ENCODE data around the gene MEPE. TPM values are rescaled to one million over a fixed set of nuclear protein-coding genes. Genes with fewer than 3 reads are reported as not detected.

MEPE gene
- total RNA-seq, 1 donor from 2014 or later, result not detected

DNA sequence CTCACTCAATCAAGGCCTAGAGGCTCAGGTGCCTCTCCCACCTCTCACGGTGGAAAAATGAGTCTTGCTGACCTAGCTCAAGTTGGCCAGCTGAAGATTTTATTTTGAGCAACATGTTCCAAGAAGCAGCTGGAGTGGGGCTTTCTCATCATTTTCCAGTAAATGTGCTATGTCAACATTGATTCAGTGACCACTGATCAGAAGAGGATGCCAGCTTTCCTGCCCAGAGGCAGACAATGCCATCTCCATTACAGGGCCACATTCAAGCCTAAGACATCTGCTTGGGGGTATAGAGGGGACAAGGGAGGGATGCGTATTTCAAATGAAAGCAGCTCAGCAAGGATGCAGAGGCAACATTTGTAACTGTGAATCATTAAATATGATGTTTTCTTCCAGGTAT is 3.0 kb downstream of the MEPE start:
- Histone ChIP-seq H3K4me3 (ENCODE audit: low read depth, low read length) (no peak overlapping the region), H3K27me3 (ENCODE audit: control insufficient read depth, insufficient read depth, low read length) (no peaks in the 10 kb centered on the region), H3K36me3 (ENCODE audit: control insufficient read depth, insufficient read depth, low read length) (no peaks in the 10 kb centered on the region)
- DNase-seq (ENCODE audit: low read depth) (no peak), FAIRE-seq (peak; percentile 13)
- no peak for TF ChIP-seq CTCF (IDR thresholded peaks at IDR 0.05; ENCODE audit: insufficient read depth, low read length, severe bottlenecking)

DNA sequence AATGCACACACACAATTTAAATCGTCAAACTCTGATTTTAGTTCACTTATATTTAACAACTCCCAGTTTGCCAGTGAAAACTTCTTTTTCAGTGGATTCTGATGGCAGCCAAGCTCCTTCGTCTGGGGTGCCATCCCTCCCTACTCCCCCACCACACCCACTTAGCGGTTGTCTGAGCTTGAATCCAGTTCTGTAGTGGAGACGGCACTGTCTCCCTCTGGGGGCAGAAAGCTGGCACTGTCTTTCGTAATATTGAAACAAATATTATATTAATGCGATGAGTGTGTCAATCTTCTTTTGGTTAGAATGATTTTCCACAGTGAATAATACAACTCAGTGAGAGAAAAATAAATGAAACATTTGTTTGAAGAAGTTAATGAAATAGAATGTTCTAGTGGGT is 5.4 kb downstream of the MEPE start:
- Histone ChIP-seq H3K4me3 (ENCODE audit: low read depth, low read length) (no peak overlapping the region), H3K27me3 (ENCODE audit: control insufficient read depth, insufficient read depth, low read length) (no peaks in the 10 kb centered on the region), H3K36me3 (ENCODE audit: control insufficient read depth, insufficient read depth, low read length) (no peaks in the 10 kb centered on the region)
- FAIRE-seq (no peak), DNase-seq (ENCODE audit: low read depth) (no peak)
- TF ChIP-seq CTCF (IDR thresholded peaks at IDR 0.05; ENCODE audit: insufficient read depth, low read length, severe bottlenecking), result peak; percentile 22

DNA sequence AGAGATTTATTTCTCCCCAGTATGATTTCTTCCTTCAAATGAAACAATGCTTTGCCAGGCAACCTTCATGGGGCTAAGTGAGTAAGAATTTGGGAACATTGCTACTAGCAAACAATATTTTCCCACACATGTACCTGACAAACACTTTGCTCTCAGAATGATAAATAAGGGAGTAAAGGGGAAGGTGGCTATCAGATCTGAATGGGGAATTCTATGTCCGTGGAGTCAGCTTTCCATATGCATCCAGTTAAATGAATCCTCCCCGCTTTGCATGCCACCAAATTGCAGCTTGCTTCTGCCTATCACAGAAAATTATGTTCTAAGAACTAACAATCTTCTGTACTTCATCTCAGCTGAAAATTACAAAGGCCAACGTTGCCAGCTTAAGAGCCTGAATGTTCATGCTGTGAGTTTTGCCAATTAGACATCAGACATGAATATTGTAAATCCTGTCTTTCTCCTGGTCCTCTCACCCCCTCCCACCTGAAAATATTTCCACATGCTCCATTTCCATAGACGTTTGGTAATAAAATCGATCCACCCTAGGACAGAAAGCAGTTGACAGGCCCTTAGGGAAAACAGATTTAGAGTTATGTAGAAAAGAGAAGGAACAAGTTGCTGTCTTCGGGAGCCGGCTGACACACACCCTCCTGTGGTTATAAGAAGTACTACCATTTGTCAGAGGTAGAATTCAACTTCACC is 6.3 kb downstream of the MEPE start:
- DNase-seq (ENCODE audit: low read depth) (peak; percentile 40), FAIRE-seq (no peak)
- H3K4me3 ChIP-seq (ENCODE audit: low read depth, low read length), result no peak overlapping the region
- H3K27me3 ChIP-seq (ENCODE audit: control insufficient read depth, insufficient read depth, low read length), result no peaks in the 10 kb centered on the region
- TF ChIP-seq CTCF (IDR thresholded peaks at IDR 0.05; ENCODE audit: insufficient read depth, low read length, severe bottlenecking), result peak; percentile 60
- H3K36me3 ChIP-seq (ENCODE audit: control insufficient read depth, insufficient read depth, low read length), result no peaks in the 10 kb centered on the region

DNA sequence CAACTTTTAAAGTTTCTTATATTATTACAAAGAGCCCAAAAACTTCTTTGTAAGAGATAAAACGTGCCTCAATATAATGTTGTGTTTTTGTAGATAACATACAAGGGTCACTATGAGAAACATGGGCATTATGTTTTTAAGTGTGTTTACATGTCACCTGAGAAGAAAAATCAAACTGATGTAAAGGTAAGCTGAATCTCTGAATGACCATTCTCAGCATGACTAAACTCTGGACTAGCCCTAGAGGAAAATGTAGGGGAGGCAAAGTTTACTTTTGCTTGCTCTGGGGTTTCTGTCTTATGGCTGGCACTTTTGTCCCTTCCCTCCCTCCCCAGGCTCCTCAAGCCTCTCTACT is 6.8 kb downstream of the MEPE start:
- TF ChIP-seq CTCF (IDR thresholded peaks at IDR 0.05; ENCODE audit: insufficient read depth, low read length, severe bottlenecking), result no peak
- DNase-seq (ENCODE audit: low read depth) (no peak), FAIRE-seq (peak; percentile 23)
- H3K4me3 ChIP-seq (ENCODE audit: low read depth, low read length), result no peak overlapping the region
- H3K27me3 ChIP-seq (ENCODE audit: control insufficient read depth, insufficient read depth, low read length), result no peaks in the 10 kb centered on the region
- H3K36me3 ChIP-seq (ENCODE audit: control insufficient read depth, insufficient read depth, low read length), result no peaks in the 10 kb centered on the region

DNA sequence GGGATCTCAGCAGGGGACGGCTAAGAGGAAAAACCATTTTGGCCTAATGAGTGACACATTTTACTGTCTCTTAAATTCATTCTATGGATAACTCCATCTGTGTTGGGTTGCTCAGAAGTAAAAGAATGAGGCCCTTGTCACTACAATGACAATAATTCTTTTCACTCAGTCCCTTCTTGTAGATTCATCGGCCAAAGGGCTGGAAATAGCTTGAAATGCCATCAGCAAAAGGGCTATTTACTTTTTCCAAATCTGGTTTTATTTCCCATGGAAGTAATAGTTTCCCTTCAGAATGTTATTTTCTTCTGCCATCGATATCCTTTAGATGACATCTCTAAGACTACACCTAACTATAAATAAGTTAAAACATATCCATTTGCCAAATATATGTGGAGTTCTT is 7.4 kb downstream of the MEPE start:
- TF ChIP-seq CTCF (IDR thresholded peaks at IDR 0.05; ENCODE audit: insufficient read depth, low read length, severe bottlenecking), result no peak
- DNase-seq (ENCODE audit: low read depth) (no peak), FAIRE-seq (no peak)
- Histone ChIP-seq H3K4me3 (ENCODE audit: low read depth, low read length) (no peak overlapping the region), H3K36me3 (ENCODE audit: control insufficient read depth, insufficient read depth, low read length) (no peaks in the 10 kb centered on the region), H3K27me3 (ENCODE audit: control insufficient read depth, insufficient read depth, low read length) (no peaks in the 10 kb centered on the region)

DNA sequence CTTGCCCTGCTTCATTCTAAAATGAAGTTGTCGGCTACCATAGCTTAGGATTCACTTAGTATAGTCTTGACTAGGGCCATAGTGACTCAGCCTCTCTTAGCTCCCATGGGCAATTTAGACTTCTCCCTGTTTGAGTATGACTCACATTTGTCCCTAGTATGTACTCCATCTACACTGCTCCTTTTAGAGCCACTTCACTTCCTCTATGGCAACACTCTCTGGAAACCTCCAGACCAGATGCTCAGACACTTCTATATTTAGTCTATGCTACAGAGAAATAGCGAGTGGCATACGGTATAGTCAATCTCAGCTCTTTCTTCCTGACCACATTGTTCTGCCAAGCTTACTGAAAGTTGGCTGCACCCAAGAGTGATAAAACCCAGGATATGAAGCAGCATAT is 11.2 kb downstream of the MEPE start:
- H3K4me3 ChIP-seq (ENCODE audit: low read depth, low read length), result no peak overlapping the region
- no peak for FAIRE-seq

More for the DNA sequence above, 11.2 kb downstream of the MEPE start:
- Histone ChIP-seq H3K27me3 (ENCODE audit: control insufficient read depth, insufficient read depth, low read length) (no peaks in the 10 kb centered on the region), H3K36me3 (ENCODE audit: control insufficient read depth, insufficient read depth, low read length) (no peaks in the 10 kb centered on the region)
- no peak for TF ChIP-seq CTCF (IDR thresholded peaks at IDR 0.05; ENCODE audit: insufficient read depth, low read length, severe bottlenecking)
- peak; percentile 51 for DNase-seq (ENCODE audit: low read depth)
